ENCODE measurements around the gene MSRB3. TPM values are rescaled to one million over a fixed set of nuclear protein-coding genes. Genes with fewer than 3 reads are reported as not detected.

Gene MSRB3
- total RNA-seq, 2 donors from 2014 or later: 3.5 to 29.6 TPM

DNA sequence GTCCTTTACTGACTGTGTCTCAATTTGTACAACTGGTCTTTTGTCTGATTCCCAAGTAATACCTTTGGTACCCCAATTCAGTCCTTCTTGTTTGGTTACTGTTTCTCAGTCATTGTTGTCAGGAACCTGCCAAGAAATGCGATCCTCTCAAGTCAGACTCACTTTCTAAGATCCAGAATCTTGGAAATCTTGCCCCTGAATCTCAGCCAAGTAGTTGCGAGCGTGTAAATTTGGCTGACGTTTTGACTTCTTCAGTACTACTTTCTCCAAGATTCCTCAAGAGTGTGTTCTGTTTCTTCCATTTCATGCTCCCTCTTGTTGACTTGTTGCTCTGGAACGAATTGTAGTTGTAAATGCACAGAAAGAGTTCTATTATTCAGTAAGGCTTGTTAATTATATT lies 114.0 kb downstream of the MSRB3 start:
- Histone ChIP-seq H3K4me3 (no peak overlapping the region), H3K27me3 (no peaks in the 10 kb centered on the region), H3K9me3 (no peaks in the 10 kb centered on the region), H3K27ac (no peak overlapping the region), H3K4me1 (no peaks in the 10 kb centered on the region), H3K36me3 (no peaks in the 10 kb centered on the region), H3K9ac (ENCODE audit: low read depth in 2 of 2, low read length in 2 of 2) (no peak overlapping the region)
- intact Hi-C loops (cut with DNase I): no loop called here
- TF ChIP-seq, protein P1, sequence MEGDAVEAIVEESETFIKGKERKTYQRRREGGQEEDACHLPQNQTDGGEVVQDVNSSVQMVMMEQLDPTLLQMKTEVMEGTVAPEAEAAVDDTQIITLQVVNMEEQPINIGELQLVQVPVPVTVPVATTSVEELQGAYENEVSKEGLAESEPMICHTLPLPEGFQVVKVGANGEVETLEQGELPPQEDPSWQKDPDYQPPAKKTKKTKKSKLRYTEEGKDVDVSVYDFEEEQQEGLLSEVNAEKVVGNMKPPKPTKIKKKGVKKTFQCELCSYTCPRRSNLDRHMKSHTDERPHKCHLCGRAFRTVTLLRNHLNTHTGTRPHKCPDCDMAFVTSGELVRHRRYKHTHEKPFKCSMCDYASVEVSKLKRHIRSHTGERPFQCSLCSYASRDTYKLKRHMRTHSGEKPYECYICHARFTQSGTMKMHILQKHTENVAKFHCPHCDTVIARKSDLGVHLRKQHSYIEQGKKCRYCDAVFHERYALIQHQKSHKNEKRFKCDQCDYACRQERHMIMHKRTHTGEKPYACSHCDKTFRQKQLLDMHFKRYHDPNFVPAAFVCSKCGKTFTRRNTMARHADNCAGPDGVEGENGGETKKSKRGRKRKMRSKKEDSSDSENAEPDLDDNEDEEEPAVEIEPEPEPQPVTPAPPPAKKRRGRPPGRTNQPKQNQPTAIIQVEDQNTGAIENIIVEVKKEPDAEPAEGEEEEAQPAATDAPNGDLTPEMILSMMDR (IDR thresholded peaks at IDR 0.05): no peak
- no peak for DNase-seq

DNA sequence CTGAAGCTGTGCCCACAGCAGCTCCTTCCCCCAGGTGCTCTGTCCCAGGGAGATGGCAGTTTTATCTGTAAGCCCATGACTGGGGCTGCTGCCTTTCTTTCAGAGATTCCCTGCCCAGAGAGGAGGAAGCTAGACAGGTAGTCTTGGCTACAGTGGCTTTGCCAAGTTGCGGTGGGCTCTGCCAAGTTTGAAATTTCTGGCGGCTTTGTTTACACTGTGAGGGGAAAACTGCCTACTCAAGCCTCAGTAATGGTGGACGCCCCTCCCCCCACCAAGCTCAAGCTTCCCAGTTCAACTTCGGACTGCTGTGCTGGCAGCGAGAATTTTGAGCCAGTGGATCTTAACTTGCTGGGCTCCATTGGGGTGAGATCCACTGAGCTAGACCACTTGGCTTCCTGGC lies 124.7 kb downstream of the MSRB3 start:
- no peaks in the 10 kb centered on the region for H3K27me3 ChIP-seq
- DNase-seq: no peak
- H3K9ac ChIP-seq (ENCODE audit: low read depth in 2 of 2, low read length in 2 of 2): no peak overlapping the region
- H3K9me3 ChIP-seq: no peaks in the 10 kb centered on the region
- TF ChIP-seq, protein P1 (IDR thresholded peaks at IDR 0.05): no peak
- intact Hi-C loops (cut with DNase I): no loop called here
- no peak overlapping the region for H3K4me3 ChIP-seq
- H3K4me1 ChIP-seq: no peaks in the 10 kb centered on the region
- H3K36me3 ChIP-seq: no peaks in the 10 kb centered on the region
- no peak overlapping the region for H3K27ac ChIP-seq

DNA sequence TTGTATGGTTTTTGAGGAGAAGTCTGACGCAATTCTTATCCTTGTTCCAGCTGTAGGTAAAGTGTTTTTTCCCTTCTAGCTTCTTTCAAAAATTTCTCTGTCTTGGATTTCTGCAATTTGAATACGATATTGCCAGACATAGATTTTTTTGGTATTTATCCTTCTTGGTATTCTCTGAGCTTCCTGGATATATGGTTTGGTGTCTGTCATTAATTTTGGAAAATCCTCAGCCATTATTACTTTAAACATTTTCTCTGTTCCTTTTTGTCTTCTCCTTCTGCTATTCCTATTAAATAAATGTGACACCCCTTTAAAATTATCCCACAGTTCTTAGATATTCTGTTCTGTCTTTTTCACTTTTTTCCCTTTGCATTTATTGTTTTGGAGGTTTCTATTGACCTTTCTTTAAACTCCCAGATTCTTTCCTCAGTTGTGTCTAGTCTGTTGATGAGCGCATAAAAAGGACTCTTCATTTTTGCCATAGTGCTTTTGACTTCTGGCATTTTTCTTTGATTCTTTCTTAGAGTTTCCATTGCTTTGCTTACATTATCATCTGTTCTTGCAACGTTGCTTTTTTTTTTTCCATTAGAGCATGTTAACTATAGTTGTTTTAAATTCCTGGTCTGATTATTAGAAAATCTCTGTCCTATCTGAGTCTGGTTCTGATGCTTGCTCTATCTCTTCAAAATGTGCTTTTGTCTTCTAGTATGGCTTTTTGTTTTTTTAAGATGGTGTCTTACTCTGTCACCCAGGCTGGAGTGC lies 129.1 kb downstream of the MSRB3 start:
- Histone ChIP-seq H3K4me1 (no peaks in the 10 kb centered on the region), H3K27ac (no peak overlapping the region), H3K9me3 (no peaks in the 10 kb centered on the region), H3K27me3 (no peaks in the 10 kb centered on the region), H3K4me3 (no peak overlapping the region), H3K36me3 (no peaks in the 10 kb centered on the region), H3K9ac (ENCODE audit: low read depth in 2 of 2, low read length in 2 of 2) (no peak overlapping the region)
- TF ChIP-seq, protein P1 (IDR thresholded peaks at IDR 0.05): no peak
- DNase-seq: no peak
- intact Hi-C loops (cut with DNase I): no loop called here

DNA sequence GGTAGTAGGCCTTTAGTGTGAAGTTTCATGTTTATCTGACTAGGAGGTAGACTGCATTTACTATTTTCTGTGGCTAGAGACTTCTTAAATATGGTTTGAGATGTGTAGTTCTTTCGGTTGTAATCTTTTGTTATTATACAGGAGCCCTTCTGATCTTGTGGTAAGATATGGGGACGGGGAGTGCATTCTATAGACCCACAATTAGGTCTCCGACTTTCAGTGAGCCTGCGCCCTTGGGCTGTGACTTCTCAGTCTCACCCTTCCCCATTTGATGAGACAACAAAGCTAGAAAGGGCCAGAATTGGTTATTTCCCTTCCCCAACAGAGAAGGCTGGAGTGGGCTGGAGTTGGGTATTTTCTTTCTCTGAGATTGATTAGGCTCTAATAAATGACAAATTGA lies 130.0 kb downstream of the MSRB3 start:
- no peaks in the 10 kb centered on the region for H3K4me1 ChIP-seq
- no peak overlapping the region for H3K4me3 ChIP-seq
- DNase-seq: no peak
- no peaks in the 10 kb centered on the region for H3K27me3 ChIP-seq
- TF ChIP-seq, protein P1 (IDR thresholded peaks at IDR 0.05): no peak
- intact Hi-C loops (cut with DNase I): no loop called here
- no peak overlapping the region for H3K9ac ChIP-seq (ENCODE audit: low read depth in 2 of 2, low read length in 2 of 2)
- H3K27ac ChIP-seq: no peak overlapping the region
- no peaks in the 10 kb centered on the region for H3K9me3 ChIP-seq
- no peaks in the 10 kb centered on the region for H3K36me3 ChIP-seq

DNA sequence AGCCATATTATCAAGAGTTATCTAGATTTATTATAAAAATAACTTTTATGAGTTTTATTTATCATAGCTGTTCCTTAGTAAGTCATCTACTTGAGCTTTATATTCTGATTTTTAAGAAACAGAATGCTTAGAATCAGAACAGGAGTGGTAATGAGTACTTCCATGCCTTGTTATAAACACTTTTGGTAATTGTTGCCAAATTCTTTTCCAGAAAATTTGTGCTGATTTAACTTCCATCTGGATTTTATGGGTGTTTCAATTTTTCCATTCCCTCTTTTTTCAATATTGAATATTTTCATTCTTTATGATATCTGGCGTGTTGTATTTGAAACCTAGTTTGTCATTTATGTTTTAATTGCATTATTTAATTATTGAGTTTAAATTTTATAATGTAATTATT lies 131.2 kb downstream of the MSRB3 start:
- no peaks in the 10 kb centered on the region for H3K4me1 ChIP-seq
- intact Hi-C loops (cut with DNase I): no loop called here
- no peaks in the 10 kb centered on the region for H3K27me3 ChIP-seq
- TF ChIP-seq, protein P1 (IDR thresholded peaks at IDR 0.05): no peak
- H3K27ac ChIP-seq: no peak overlapping the region
- no peak for DNase-seq
- H3K9ac ChIP-seq (ENCODE audit: low read depth in 2 of 2, low read length in 2 of 2): no peak overlapping the region
- H3K4me3 ChIP-seq: no peak overlapping the region
- no peaks in the 10 kb centered on the region for H3K9me3 ChIP-seq
- H3K36me3 ChIP-seq: no peaks in the 10 kb centered on the region
